ENCODE results near the gene TP53RK.

Gene TP53RK

DNA sequence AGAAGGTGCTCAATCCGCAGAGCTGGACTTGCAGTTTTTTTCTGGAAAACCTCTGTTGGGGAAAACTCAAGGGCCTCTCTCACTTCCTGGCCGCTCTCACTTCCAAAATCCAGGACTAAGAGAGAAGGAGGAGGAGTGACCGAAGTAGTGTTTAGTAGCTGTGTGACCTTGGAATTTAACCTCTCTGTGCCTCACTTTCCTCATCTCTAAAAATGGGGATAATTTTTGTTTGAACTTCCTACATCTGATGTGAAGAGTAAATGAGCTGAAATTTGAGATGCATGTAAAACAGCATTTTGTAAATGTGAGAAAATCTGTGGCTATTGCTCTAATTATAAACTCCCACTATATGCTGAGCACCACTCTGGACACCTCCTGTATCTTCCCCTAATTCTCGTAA is 43.1 kb downstream of the TP53RK start:
- H3K4me3 ChIP-seq (ENCODE audit: low read depth, low read length), result no peak overlapping the region
- DNase-seq (ENCODE audit: low read depth), result no peak
- TF ChIP-seq, protein P1, sequence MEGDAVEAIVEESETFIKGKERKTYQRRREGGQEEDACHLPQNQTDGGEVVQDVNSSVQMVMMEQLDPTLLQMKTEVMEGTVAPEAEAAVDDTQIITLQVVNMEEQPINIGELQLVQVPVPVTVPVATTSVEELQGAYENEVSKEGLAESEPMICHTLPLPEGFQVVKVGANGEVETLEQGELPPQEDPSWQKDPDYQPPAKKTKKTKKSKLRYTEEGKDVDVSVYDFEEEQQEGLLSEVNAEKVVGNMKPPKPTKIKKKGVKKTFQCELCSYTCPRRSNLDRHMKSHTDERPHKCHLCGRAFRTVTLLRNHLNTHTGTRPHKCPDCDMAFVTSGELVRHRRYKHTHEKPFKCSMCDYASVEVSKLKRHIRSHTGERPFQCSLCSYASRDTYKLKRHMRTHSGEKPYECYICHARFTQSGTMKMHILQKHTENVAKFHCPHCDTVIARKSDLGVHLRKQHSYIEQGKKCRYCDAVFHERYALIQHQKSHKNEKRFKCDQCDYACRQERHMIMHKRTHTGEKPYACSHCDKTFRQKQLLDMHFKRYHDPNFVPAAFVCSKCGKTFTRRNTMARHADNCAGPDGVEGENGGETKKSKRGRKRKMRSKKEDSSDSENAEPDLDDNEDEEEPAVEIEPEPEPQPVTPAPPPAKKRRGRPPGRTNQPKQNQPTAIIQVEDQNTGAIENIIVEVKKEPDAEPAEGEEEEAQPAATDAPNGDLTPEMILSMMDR (IDR thresholded peaks at IDR 0.05; ENCODE audit: insufficient read depth, low read depth, low read length, missing control alignments), result no peak

DNA sequence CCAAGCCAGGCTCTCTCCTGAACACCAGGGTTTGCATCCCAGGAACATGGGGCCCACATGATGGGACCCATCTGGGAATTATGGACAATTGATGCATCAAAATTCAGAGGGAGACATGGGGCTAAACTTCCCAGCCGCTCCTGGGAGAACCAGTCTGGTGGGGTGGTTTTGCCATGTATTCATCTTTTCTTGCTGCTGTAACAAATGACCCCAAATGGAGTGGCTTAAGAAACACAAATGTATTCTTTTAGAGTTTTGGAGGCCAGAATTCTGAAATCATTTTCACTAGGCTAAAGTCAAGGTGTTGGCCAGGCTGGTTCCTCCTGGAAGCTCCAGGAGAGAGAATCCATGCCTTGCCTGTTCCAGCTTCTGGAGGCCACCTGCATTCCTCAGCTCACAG is 44.5 kb downstream of the TP53RK start:
- H3K4me3 ChIP-seq (ENCODE audit: low read depth, low read length), result no peak overlapping the region
- DNase-seq (ENCODE audit: low read depth), result no peak

GRCh38 chr20:46644160-46644559 is 45.1 kb downstream of the TP53RK start:
- no peak for DNase-seq (ENCODE audit: low read depth)
- TF ChIP-seq, protein P1 (IDR thresholded peaks at IDR 0.05; ENCODE audit: insufficient read depth, low read depth, low read length, missing control alignments), result no peak
- no peak overlapping the region for H3K4me3 ChIP-seq (ENCODE audit: low read depth, low read length)

More for the DNA sequence above, 44.5 kb downstream of the TP53RK start:
- TF ChIP-seq, protein P1 (IDR thresholded peaks at IDR 0.05; ENCODE audit: insufficient read depth, low read depth, low read length, missing control alignments), result no peak

GRCh38 chr20:46642969-46643343 is 46.3 kb downstream of the TP53RK start:
- TF ChIP-seq, protein P1 (IDR thresholded peaks at IDR 0.05; ENCODE audit: insufficient read depth, low read depth, low read length, missing control alignments), result no peak
- no peak for DNase-seq (ENCODE audit: low read depth)
- no peak overlapping the region for H3K4me3 ChIP-seq (ENCODE audit: low read depth, low read length)

GRCh38 chr20:46642265-46642968 is 46.8 kb downstream of the TP53RK start:
- TF ChIP-seq, protein P1 (IDR thresholded peaks at IDR 0.05; ENCODE audit: insufficient read depth, low read depth, low read length, missing control alignments), result no peak
- no peak overlapping the region for H3K4me3 ChIP-seq (ENCODE audit: low read depth, low read length)
- DNase-seq (ENCODE audit: low read depth), result no peak

GRCh38 chr20:46641424-46641823 is 47.8 kb downstream of the TP53RK start:
- TF ChIP-seq, protein P1 (IDR thresholded peaks at IDR 0.05; ENCODE audit: insufficient read depth, low read depth, low read length, missing control alignments), result no peak
- no peak for DNase-seq (ENCODE audit: low read depth)
- no peak overlapping the region for H3K4me3 ChIP-seq (ENCODE audit: low read depth, low read length)

Data from GM12865 (cell line).